Left lung (tissue), 10 donors: Measurements from ENCODE around the gene MRPL1. TPM values are rescaled to one million over a fixed set of nuclear protein-coding genes. Genes with fewer than 3 reads are reported as not detected.
"Not testable (repeated sequence)": the region's sequence is repeated elsewhere in the genome, so short reads cannot be mapped to it uniquely, and the experiment has no call there.

Experiments used
- ATAC-seq: fragments of 200-7000 bp; cut with Tn5 transposase; one replicate; pipeline ENCODE4 v1.9.1; 2020; ENCODE audit warnings: moderate library complexity
- DNase-seq, 4 donors: peaks; one replicate each; pipeline ENCODE4 v3.0.0-alpha.2; 2013 to 2020
- H3K27ac ChIP-seq, 2 donors: fragments of 200-600 bp; sonication (generic) in 1 of 2; one replicate each; pipeline versions ENCODE4 v1.5.0 to v1.8.0; 2020 to 2021
- H3K27me3 ChIP-seq, 2 donors: fragments of 200-600 bp; sonication (generic) in 1 of 2; one replicate each; pipeline versions ENCODE4 v1.5.0 to v1.8.0; 2020 to 2021
- H3K36me3 ChIP-seq, 2 donors: fragments of 200-600 bp; sonication (generic) in 1 of 2; one replicate each; pipeline versions ENCODE4 v1.5.0 to v1.8.0; 2020 to 2021
- H3K4me1 ChIP-seq, 2 donors: fragments of 200-600 bp; one replicate each; pipeline ENCODE4 v1.8.0; 2021
- H3K4me3 ChIP-seq, 2 donors: fragments of 200-600 bp; sonication (generic) in 1 of 2; one replicate each; pipeline versions ENCODE4 v1.5.0 to v1.8.0; 2020 to 2021; ENCODE audit warnings: mild to moderate bottlenecking in 1 of 2
- H3K9me3 ChIP-seq, 2 donors: fragments of 200-600 bp; sonication (generic) in 1 of 2; one replicate each; pipeline versions ENCODE4 v1.5.0 to v1.8.0; 2020 to 2021
- intact Hi-C, 2 donors: fragments of 100-400 bp; cut with DNase I; formaldehyde crosslinking; loops; one replicate each; pipeline versions ENCODE4 v1.11.2 to v1.14.2; 2022
- polyA plus RNA-seq, 6 donors: library from polyadenylated mRNA; unstranded; fragments of 120-200 nt; gene quantifications; one replicate each; pipeline ENCODE4 v1.2.1, GENCODE V29; 2013; ENCODE audit not compliant: insufficient read length in 6 of 6
- total RNA-seq, 2 donors: library from RNA; stranded (reverse); fragmentation: NEBNext Ultra II Directional; extraction: Animal tissue kit (Norgen Biotek cat#: 25700); gene quantifications; one replicate each; pipeline ENCODE4 v1.2.1, GENCODE V29; 2021
- TF ChIP-seq, protein P1 (sequence below), 2 donors: fragments of 200-600 bp; sonication (generic) in 1 of 2; IDR thresholded peaks; one replicate each; pipeline versions ENCODE4 v1.5.0 to v1.8.0; 2021; ENCODE audit warnings: antibody characterized with exemption in 2 of 2
- donor health status: DM: no; HTN: yes; CAD: no.
- donor health status: DM: no; HTN: no; CAD: no.

The MRPL1 gene
- total and polyA plus RNA-seq, 8 donors: 19.2 to 55.6 (median 47.8) TPM

GRCh38 chr4:77930876-77931275 is 68.2 kb downstream of the MRPL1 start:
- peaks cover 0 to 22% of the 10 kb centered on the region in 2 donors for H3K36me3 ChIP-seq
- H3K4me1 ChIP-seq: no peaks in the 10 kb centered on the region
- no peak for ATAC-seq
- H3K27me3 ChIP-seq: no peaks in the 10 kb centered on the region
- no peak overlapping the region for H3K27ac ChIP-seq
- no peak overlapping the region for H3K4me3 ChIP-seq
- intact Hi-C loops: no loop called here
- TF ChIP-seq, protein P1, sequence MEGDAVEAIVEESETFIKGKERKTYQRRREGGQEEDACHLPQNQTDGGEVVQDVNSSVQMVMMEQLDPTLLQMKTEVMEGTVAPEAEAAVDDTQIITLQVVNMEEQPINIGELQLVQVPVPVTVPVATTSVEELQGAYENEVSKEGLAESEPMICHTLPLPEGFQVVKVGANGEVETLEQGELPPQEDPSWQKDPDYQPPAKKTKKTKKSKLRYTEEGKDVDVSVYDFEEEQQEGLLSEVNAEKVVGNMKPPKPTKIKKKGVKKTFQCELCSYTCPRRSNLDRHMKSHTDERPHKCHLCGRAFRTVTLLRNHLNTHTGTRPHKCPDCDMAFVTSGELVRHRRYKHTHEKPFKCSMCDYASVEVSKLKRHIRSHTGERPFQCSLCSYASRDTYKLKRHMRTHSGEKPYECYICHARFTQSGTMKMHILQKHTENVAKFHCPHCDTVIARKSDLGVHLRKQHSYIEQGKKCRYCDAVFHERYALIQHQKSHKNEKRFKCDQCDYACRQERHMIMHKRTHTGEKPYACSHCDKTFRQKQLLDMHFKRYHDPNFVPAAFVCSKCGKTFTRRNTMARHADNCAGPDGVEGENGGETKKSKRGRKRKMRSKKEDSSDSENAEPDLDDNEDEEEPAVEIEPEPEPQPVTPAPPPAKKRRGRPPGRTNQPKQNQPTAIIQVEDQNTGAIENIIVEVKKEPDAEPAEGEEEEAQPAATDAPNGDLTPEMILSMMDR (IDR thresholded peaks at IDR 0.05): no peak
- DNase-seq: no peak
- peaks cover 0 to 4% of the 10 kb centered on the region in 2 donors for H3K9me3 ChIP-seq

GRCh38 chr4:77931452-77932135 is 69.0 kb downstream of the MRPL1 start:
- H3K36me3 ChIP-seq: peaks cover 0 to 23% of the 10 kb centered on the region in 2 donors
- no peak overlapping the region for H3K4me3 ChIP-seq
- no peaks in the 10 kb centered on the region for H3K27me3 ChIP-seq
- DNase-seq (no peak), ATAC-seq (no peak)
- intact Hi-C loops: no loop called here
- no peaks in the 10 kb centered on the region for H3K9me3 ChIP-seq
- H3K4me1 ChIP-seq: no peaks in the 10 kb centered on the region
- TF ChIP-seq, protein P1 (IDR thresholded peaks at IDR 0.05): no peak
- no peak overlapping the region for H3K27ac ChIP-seq

- DNase-seq (no peak), ATAC-seq (no peak)
- Histone ChIP-seq H3K27ac (no peak overlapping the region), H3K9me3 (peaks cover 0 to 8% of the 10 kb centered on the region in 2 donors), H3K4me1 (no peaks in the 10 kb centered on the region), H3K27me3 (no peaks in the 10 kb centered on the region), H3K4me3 (no peak overlapping the region), H3K36me3 (peaks cover 0 to 8% of the 10 kb centered on the region in 2 donors)
- intact Hi-C loops: no loop called here
- TF ChIP-seq, protein P1 (IDR thresholded peaks at IDR 0.05): no peak
Measured at GRCh38 chr4:77938560-77938959, 75.9 kb downstream of the MRPL1 start.

DNA sequence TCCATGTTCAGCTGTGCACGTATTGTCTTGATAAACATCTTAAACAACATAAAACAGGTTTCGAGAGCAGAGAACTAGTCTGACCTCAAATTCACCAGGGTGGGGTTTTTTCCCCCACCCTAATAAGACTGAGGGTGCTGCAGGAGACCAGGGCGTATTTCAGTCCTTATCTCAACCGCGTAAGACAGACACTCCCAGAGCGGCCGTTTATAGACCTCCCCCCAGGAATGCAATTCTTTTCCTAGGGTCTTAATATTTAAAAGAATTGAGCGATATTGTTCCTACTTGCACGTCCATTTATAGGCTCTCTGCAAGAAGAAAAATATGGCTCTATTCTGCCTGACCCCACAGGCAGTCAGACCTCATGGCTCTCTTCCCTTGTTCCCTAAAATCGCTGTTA is 83.3 kb downstream of the MRPL1 start:
- intact Hi-C loops, H3K4me3 ChIP-seq, H3K27me3 ChIP-seq, ATAC-seq, H3K4me1 ChIP-seq, H3K9me3 ChIP-seq, H3K27ac ChIP-seq, DNase-seq: not testable (repeated sequence)
- peaks cover 0 to 11% of the 10 kb centered on the region in 2 donors for H3K36me3 ChIP-seq

DNA sequence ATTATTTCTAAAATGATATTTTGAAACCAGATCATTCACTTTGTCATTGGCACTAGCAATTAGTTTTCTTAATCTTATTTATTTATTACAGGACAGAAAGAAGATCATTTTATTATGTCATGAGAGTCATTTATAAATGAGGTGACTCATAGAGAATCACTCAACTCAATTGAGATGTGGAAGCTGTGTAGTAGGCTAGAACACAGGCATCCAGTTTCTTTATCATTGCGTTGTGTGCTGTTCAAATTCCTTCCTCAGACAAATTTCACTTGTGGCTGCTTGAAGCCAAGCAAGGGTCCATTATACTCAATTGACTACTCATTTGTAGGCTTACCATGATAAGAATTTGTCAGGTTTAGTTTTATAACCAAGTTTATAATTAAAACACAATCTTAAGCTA is 87.6 kb downstream of the MRPL1 start:
- Histone ChIP-seq H3K27ac (no peak overlapping the region), H3K36me3 (peaks cover 0 to 51% of the 10 kb centered on the region in 2 donors), H3K4me1 (no peaks in the 10 kb centered on the region), H3K9me3 (peaks cover 0 to 6% of the 10 kb centered on the region in 2 donors), H3K4me3 (no peak overlapping the region), H3K27me3 (no peaks in the 10 kb centered on the region)
- DNase-seq (no peak), ATAC-seq (no peak)
- TF ChIP-seq, protein P1 (IDR thresholded peaks at IDR 0.05): no peak
- intact Hi-C loops: no loop called here

DNA sequence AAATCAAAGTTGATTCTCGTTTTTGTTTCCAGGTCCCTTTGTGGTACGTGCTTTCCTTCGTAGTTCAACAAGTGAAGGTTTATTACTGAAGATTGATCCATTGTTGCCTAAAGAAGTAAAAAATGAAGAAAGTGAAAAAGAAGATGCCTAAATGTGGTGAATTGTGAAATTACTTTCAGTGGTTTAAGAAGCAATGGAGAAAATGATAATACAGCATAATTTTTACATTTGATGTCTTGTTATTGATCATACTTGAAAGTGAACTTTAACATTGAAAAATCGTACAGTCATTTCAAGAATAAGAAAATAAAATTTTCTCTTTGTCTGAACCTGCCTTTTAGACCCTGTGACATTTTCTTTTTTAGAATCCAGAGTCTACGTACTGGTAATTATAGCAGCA is 89.8 kb downstream of the MRPL1 start:
- intact Hi-C loops: no loop called here
- no peak for ATAC-seq

More for the DNA sequence above, 89.8 kb downstream of the MRPL1 start:
- Histone ChIP-seq H3K4me3 (no peak overlapping the region), H3K9me3 (no peaks in the 10 kb centered on the region), H3K27me3 (no peaks in the 10 kb centered on the region), H3K4me1 (no peaks in the 10 kb centered on the region), H3K27ac (no peak overlapping the region), H3K36me3 (peaks cover 0 to 51% of the 10 kb centered on the region in 2 donors)
- TF ChIP-seq, protein P1 (IDR thresholded peaks at IDR 0.05): no peak
- no peak for DNase-seq
